H1 (cell line): ENCODE results near the gene SPINK1. TPM values are rescaled to one million over a fixed set of nuclear protein-coding genes. Genes with fewer than 3 reads are reported as not detected.

ENCODE experiments used
- polyA plus RNA-seq, 7 experiments: library from polyadenylated mRNA; depleted of rRNA in 3 of 7; stranded (reverse) in 5 of 7; unstranded in 2 of 7; fragments of >200 nt in 5 of 7; fragments of 200-250 nt in 2 of 7; gene quantifications; 1 replicate in 5 of 7; 2 replicates in 1 of 7; 4 replicates in 1 of 7; pipeline versions ENCODE4 v1.2.1 to v1.2.3, GENCODE V29; 2011 to 2013; ENCODE audit warnings: missing spikeins in 2 of 7, mixed read lengths in 2 of 7
- total RNA-seq: library from RNA; stranded (reverse); fragmentation: NEBNext Ultra II Directional; extraction: Animal tissue kit (Norgen Biotek cat#: 25700); gene quantifications from 2 replicates; pipeline ENCODE4 v1.2.1, GENCODE V29; 2021
- TF ChIP-seq, protein P1 (sequence below): IDR thresholded peaks from 2 replicates; pipeline ENCODE4 v1.6.1; 2011; ENCODE audit warnings: low read length, improper control_type of control experiment

SPINK1 gene
- total and polyA plus RNA-seq, 2 of the 8 experiments (the other 6 are each of a cell fraction or from before 2014, with no cell fraction given): 0.48 to 1.3 TPM

DNA sequence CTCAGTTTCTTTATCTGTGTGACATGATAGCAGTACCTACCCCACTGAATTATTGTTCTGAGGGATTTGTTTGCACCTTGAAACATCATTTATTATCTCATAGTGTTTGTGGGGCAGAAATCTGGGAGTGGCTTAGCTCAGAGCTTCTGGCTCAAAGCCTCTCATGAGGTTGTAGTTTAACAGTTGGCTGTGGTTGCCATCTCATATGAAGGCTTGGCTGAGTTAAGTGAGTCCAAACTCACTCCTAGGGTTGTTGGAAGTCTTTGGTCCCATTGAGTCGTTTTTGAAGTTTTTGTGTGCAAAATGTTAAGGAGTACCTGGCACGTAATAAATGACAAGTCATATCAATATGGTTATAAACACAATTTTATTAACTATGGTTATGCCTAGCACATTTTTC lies 45.3 kb downstream of the SPINK1 start (continued):
- TF ChIP-seq, protein P1, sequence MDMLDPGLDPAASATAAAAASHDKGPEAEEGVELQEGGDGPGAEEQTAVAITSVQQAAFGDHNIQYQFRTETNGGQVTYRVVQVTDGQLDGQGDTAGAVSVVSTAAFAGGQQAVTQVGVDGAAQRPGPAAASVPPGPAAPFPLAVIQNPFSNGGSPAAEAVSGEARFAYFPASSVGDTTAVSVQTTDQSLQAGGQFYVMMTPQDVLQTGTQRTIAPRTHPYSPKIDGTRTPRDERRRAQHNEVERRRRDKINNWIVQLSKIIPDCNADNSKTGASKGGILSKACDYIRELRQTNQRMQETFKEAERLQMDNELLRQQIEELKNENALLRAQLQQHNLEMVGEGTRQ: no peak
